DOHH2 (cell line): ENCODE results near the gene ACE.

Experiments used
- H3F3A ChIP-seq: fragments of 200-600 bp; sonication (generic), shearing (Covaris generic); 2 replicates; pipeline ENCODE4 v1.6.0; 2016; ENCODE audit warnings: antibody characterized with exemption, mild to moderate bottlenecking; ENCODE audit not compliant: control insufficient read depth, insufficient read depth
- H3K27ac ChIP-seq: fragments of 200-600 bp; sonication (generic); 2 replicates; pipeline ENCODE4 v1.5.1; 2014; ENCODE audit warnings: low read depth, mild to moderate bottlenecking, low read length, moderate library complexity
- H3K27me3 ChIP-seq: fragments of 200-600 bp; sonication (generic); 2 replicates; pipeline ENCODE4 v1.6.1; 2014; ENCODE audit warnings: mild to moderate bottlenecking, low read length, mixed read lengths; ENCODE audit not compliant: control insufficient read depth
- H3K36me3 ChIP-seq: fragments of 200-600 bp; sonication (generic); 2 replicates; pipeline ENCODE4 v1.6.1; 2014; ENCODE audit warnings: mild to moderate bottlenecking, low read length, moderate library complexity, mixed read lengths; ENCODE audit not compliant: control insufficient read depth
- H3K4me1 ChIP-seq: fragments of 200-600 bp; sonication (generic); 2 replicates; pipeline ENCODE4 v1.6.1; 2014; ENCODE audit warnings: mild to moderate bottlenecking, low read length, mixed read lengths; ENCODE audit not compliant: control insufficient read depth
- H3K4me2 ChIP-seq: fragments of 200-600 bp; sonication (generic); 2 replicates; pipeline ENCODE4 v1.6.0; 2014; ENCODE audit warnings: mild to moderate bottlenecking, low read length, moderate library complexity
- H3K4me3 ChIP-seq: fragments of 200-600 bp; sonication (generic); 2 replicates; pipeline ENCODE4 v1.5.1; 2014; ENCODE audit warnings: mild to moderate bottlenecking, low read length, mixed read lengths
- H3K79me2 ChIP-seq: fragments of 200-600 bp; sonication (generic); 2 replicates; pipeline ENCODE4 v1.6.1; 2014; ENCODE audit warnings: mild to moderate bottlenecking, low read length, mixed read lengths; ENCODE audit not compliant: control insufficient read depth
- H3K9me2 ChIP-seq: fragments of 200-600 bp; sonication (generic); replicated peaks from 2 replicates; pipeline ENCODE4 v1.6.1; 2014; ENCODE audit warnings: mild to moderate bottlenecking, low read length, mixed read lengths; ENCODE audit not compliant: control insufficient read depth
- H3K9me3 ChIP-seq: fragments of 200-600 bp; sonication (generic); 2 replicates; pipeline ENCODE4 v1.6.1; 2014; ENCODE audit warnings: antibody characterized with exemption, low read length, mixed read lengths; ENCODE audit not compliant: control insufficient read depth, insufficient read depth
- H4K20me1 ChIP-seq: fragments of 200-600 bp; sonication (generic); 2 replicates; pipeline ENCODE4 v1.6.0; 2014; ENCODE audit warnings: low read depth, mild to moderate bottlenecking, antibody characterized with exemption, low read length, moderate library complexity; ENCODE audit not compliant: control insufficient read depth, insufficient read depth
- CTCF ChIP-seq: fragments of 200-600 bp; sonication (generic); IDR thresholded peaks from one replicate; pipeline ENCODE4 v1.5.1; 2014; ENCODE audit warnings: antibody characterized with exemption, mild to moderate bottlenecking, low read depth, low read length; ENCODE audit not compliant: poor library complexity, severe bottlenecking
- EZH2phosphoT487 ChIP-seq: fragments of 200-600 bp; sonication (generic); IDR thresholded peaks from 2 replicates; pipeline ENCODE4 v1.6.1; 2017; ENCODE audit warnings: borderline replicate concordance, mild to moderate bottlenecking, antibody characterized with exemption, low read length, moderate library complexity, mixed read lengths

Gene ACE

GRCh38 chr17:63515426-63515825, 38.6 kb downstream of the ACE start:
- H3K9me2 ChIP-seq = no peaks in the 10 kb centered on the region
- H3K79me2 ChIP-seq = no peaks in the 10 kb centered on the region
- H3K4me3 ChIP-seq = no peak overlapping the region
- H3F3A ChIP-seq = no peaks in the 10 kb centered on the region
- H3K27me3 ChIP-seq = peaks cover 46% of the 10 kb centered on the region
- no peaks in the 10 kb centered on the region for H3K9me3 ChIP-seq
- no peak overlapping the region for H3K27ac ChIP-seq
- H4K20me1 ChIP-seq = no peaks in the 10 kb centered on the region
- no peaks in the 10 kb centered on the region for H3K36me3 ChIP-seq
- H3K4me2 ChIP-seq = no peak overlapping the region
- no peak for TF ChIP-seq CTCF
- no peak for TF ChIP-seq EZH2phosphoT487
- H3K4me1 ChIP-seq = no peaks in the 10 kb centered on the region

- Histone ChIP-seq H3K27me3 (peaks cover 49% of the 10 kb centered on the region), H3K4me1 (no peaks in the 10 kb centered on the region), H3K9me2 (no peaks in the 10 kb centered on the region), H3K4me3 (no peak overlapping the region), H3K27ac (no peak overlapping the region), H4K20me1 (no peaks in the 10 kb centered on the region), H3K9me3 (no peaks in the 10 kb centered on the region), H3K4me2 (no peak overlapping the region), H3K79me2 (no peaks in the 10 kb centered on the region), H3F3A (no peaks in the 10 kb centered on the region), H3K36me3 (no peaks in the 10 kb centered on the region)
- TF ChIP-seq CTCF (no peak), EZH2phosphoT487 (no peak)
Measured at GRCh38 chr17:63516910-63517824, 40.3 kb downstream of the ACE start.

- TF ChIP-seq EZH2phosphoT487 = no peak
- TF ChIP-seq CTCF = no peak
Measured at GRCh38 chr17:63517825-63518534, 41.1 kb downstream of the ACE start.

More at GRCh38 chr17:63517825-63518534, 41.1 kb downstream of the ACE start:
- Histone ChIP-seq H3K9me2 (no peaks in the 10 kb centered on the region), H3F3A (no peaks in the 10 kb centered on the region), H3K36me3 (no peaks in the 10 kb centered on the region), H3K27ac (no peak overlapping the region), H3K27me3 (peaks cover 49% of the 10 kb centered on the region), H3K4me2 (no peak overlapping the region), H3K79me2 (no peaks in the 10 kb centered on the region), H3K9me3 (no peaks in the 10 kb centered on the region), H3K4me1 (no peaks in the 10 kb centered on the region), H4K20me1 (0 out of 2 replicates have a peak, but pooled peaks cover 2% of the 10 kb centered on the region), H3K4me3 (no peak overlapping the region)
